HEK293 (cell line): ENCODE measurements around the gene FMN1.

ENCODE experiments used
- CTCF ChIA-PET: fragments of 350-600 bp; formaldehyde crosslinking; extraction: SDS; loops from one replicate; lab custom pipeline; 2021; ENCODE audit warnings: antibody characterized with exemption; lab: Yijun Ruan, JAX
- POLR2A ChIA-PET: fragments of 300-600 bp; formaldehyde crosslinking; extraction: SDS; loops from one replicate; lab custom pipeline; 2020; ENCODE audit warnings: antibody characterized with exemption, inconsistent platforms; lab: Yijun Ruan, JAX
- H3K27ac ChIP-seq: fragments of 200-500 bp; sonication (Bioruptor generic); 2 replicates; pipeline ENCODE4 v1.5.1; 2014; ENCODE audit warnings: low read depth, low read length, control low read depth, inconsistent platforms; ENCODE audit errors: extremely low read depth
- H3K36me3 ChIP-seq, 2 experiments: fragments of 200-500 bp in 1 of 2; sonication (Bioruptor generic) in 1 of 2; 1 replicate in 1 of 2; 2 replicates in 1 of 2; pipeline ENCODE4 v1.5.1; 2014 to 2017; ENCODE audit warnings: inconsistent platforms in 2 of 2, low read length in 2 of 2; ENCODE audit not compliant: control insufficient read depth in 2 of 2, insufficient read depth in 1 of 2
- H3K4me1 ChIP-seq: fragments of 200-500 bp; sonication (Bioruptor generic); 2 replicates; pipeline ENCODE4 v1.5.1; 2014; ENCODE audit warnings: mild to moderate bottlenecking, low read length, inconsistent platforms; ENCODE audit not compliant: control insufficient read depth, insufficient read depth
- H3K4me3 ChIP-seq: 2 replicates; pipeline ENCODE4 v1.5.1; 2011; ENCODE audit warnings: low read depth, mild to moderate bottlenecking, control low read depth, low read length, moderate library complexity
- H3K9me3 ChIP-seq: fragments of 200-500 bp; sonication (Bioruptor generic); 2 replicates; pipeline ENCODE4 v1.5.1; 2014; ENCODE audit warnings: low read depth, low read length, inconsistent platforms; ENCODE audit not compliant: control insufficient read depth, insufficient read depth
- REPIN1 ChIP-seq: fragments of 450-650 bp; formaldehyde crosslinking; IDR thresholded peaks from 2 replicates; pipeline ENCODE4 v1.5.1; 2017; ENCODE audit warnings: missing biosample characterization, missing genetic modification characterization, low read depth
- ZNF169 ChIP-seq: fragments of 450-650 bp; formaldehyde crosslinking; IDR thresholded peaks from 2 replicates; pipeline ENCODE4 v1.5.1; 2016; ENCODE audit warnings: missing biosample characterization, missing genetic modification characterization
- ZNF335 ChIP-seq: fragments of 450-650 bp; formaldehyde crosslinking; conservative IDR thresholded peaks from 2 replicates; pipeline ENCODE4 v1.5.1; 2016; ENCODE audit warnings: missing biosample characterization, missing genetic modification characterization
- ZNF521 ChIP-seq: fragments of 450-650 bp; formaldehyde crosslinking; IDR thresholded peaks from 2 replicates; pipeline ENCODE4 v1.5.1; 2017; ENCODE audit warnings: missing biosample characterization, mild to moderate bottlenecking, missing genetic modification characterization
- ZNF544 ChIP-seq: fragments of 450-650 bp; formaldehyde crosslinking; IDR thresholded peaks from 2 replicates; pipeline ENCODE4 v1.5.0; 2017; ENCODE audit warnings: missing biosample characterization, missing genetic modification characterization
- ZNF660 ChIP-seq: fragments of 450-650 bp; IDR thresholded peaks from 2 replicates; pipeline ENCODE4 v1.5.1; 2018; ENCODE audit warnings: missing biosample characterization, mild to moderate bottlenecking, missing genetic modification characterization
- ZNF670 ChIP-seq: fragments of 450-650 bp; formaldehyde crosslinking; IDR thresholded peaks from 2 replicates; pipeline ENCODE4 v1.5.1; 2016; ENCODE audit warnings: missing biosample characterization, missing genetic modification characterization, low read depth
- TF ChIP-seq, protein P1 (sequence below): fragments of 450-650 bp; formaldehyde crosslinking; IDR thresholded peaks from 2 replicates; pipeline ENCODE4 v1.5.1; 2016; ENCODE audit warnings: missing biosample characterization, missing genetic modification characterization, borderline replicate concordance
- TF ChIP-seq, protein P2 (sequence below): IDR thresholded peaks from 2 replicates; pipeline ENCODE4 v1.6.1; 2011; ENCODE audit warnings: mild to moderate bottlenecking, low read depth, low read length, borderline replicate concordance
- TF ChIP-seq, protein P3 (sequence below): fragments of 450-650 bp; formaldehyde crosslinking; IDR thresholded peaks from 2 replicates; pipeline ENCODE4 v1.5.1; 2016; ENCODE audit warnings: missing biosample characterization, missing genetic modification characterization
- TF ChIP-seq, protein P4 (sequence below): fragments of 450-650 bp; formaldehyde crosslinking; IDR thresholded peaks from 2 replicates; pipeline ENCODE4 v1.5.1; 2016; ENCODE audit warnings: missing biosample characterization, missing genetic modification characterization
- TF ChIP-seq, protein P5 (sequence below): fragments of 450-650 bp; formaldehyde crosslinking; IDR thresholded peaks from 2 replicates; pipeline ENCODE4 v1.5.1; 2016; ENCODE audit warnings: missing biosample characterization, missing genetic modification characterization
- TF ChIP-seq, protein P6 (sequence below): fragments of 450-650 bp; formaldehyde crosslinking; IDR thresholded peaks from 2 replicates; pipeline ENCODE4 v1.5.1; 2016; ENCODE audit warnings: missing biosample characterization, missing genetic modification characterization
- TF ChIP-seq, protein P7 (sequence below): fragments of 450-650 bp; formaldehyde crosslinking; IDR thresholded peaks from 2 replicates; pipeline ENCODE4 v1.5.1; 2016; ENCODE audit warnings: missing biosample characterization, missing genetic modification characterization

FMN1 gene

DNA sequence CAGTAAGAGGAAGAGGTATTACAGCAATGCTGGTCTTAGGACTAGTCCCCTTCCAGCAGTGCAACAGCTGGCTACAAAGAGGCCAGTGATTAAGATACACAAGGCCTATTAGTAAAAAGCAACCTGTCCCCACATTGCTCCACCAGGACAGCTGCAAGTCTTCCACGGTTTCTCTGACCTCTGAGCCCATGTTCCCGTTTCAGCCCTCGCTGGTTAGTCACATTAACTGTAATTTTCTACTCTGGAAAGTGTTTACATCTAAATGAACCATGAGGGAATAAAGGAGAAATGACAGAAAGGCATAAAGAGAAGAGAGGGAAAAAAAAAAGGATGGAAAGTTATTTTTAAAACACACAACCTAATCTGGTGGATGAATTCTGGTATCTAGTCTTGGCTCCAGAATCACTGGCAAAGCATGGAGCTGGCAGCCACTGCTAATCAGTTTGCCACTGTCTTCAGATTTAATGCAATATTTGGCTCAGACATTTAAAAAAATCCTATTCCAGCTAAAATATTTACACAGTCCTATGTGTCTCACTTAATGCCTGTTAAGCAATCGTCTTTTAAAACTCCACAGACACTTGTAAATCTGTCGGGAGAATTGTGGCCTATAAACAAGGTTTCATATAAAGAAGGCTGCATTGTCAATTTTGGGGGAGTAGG, 321.8 kb downstream of the FMN1 start (continued):
- TF ChIP-seq, protein P1, sequence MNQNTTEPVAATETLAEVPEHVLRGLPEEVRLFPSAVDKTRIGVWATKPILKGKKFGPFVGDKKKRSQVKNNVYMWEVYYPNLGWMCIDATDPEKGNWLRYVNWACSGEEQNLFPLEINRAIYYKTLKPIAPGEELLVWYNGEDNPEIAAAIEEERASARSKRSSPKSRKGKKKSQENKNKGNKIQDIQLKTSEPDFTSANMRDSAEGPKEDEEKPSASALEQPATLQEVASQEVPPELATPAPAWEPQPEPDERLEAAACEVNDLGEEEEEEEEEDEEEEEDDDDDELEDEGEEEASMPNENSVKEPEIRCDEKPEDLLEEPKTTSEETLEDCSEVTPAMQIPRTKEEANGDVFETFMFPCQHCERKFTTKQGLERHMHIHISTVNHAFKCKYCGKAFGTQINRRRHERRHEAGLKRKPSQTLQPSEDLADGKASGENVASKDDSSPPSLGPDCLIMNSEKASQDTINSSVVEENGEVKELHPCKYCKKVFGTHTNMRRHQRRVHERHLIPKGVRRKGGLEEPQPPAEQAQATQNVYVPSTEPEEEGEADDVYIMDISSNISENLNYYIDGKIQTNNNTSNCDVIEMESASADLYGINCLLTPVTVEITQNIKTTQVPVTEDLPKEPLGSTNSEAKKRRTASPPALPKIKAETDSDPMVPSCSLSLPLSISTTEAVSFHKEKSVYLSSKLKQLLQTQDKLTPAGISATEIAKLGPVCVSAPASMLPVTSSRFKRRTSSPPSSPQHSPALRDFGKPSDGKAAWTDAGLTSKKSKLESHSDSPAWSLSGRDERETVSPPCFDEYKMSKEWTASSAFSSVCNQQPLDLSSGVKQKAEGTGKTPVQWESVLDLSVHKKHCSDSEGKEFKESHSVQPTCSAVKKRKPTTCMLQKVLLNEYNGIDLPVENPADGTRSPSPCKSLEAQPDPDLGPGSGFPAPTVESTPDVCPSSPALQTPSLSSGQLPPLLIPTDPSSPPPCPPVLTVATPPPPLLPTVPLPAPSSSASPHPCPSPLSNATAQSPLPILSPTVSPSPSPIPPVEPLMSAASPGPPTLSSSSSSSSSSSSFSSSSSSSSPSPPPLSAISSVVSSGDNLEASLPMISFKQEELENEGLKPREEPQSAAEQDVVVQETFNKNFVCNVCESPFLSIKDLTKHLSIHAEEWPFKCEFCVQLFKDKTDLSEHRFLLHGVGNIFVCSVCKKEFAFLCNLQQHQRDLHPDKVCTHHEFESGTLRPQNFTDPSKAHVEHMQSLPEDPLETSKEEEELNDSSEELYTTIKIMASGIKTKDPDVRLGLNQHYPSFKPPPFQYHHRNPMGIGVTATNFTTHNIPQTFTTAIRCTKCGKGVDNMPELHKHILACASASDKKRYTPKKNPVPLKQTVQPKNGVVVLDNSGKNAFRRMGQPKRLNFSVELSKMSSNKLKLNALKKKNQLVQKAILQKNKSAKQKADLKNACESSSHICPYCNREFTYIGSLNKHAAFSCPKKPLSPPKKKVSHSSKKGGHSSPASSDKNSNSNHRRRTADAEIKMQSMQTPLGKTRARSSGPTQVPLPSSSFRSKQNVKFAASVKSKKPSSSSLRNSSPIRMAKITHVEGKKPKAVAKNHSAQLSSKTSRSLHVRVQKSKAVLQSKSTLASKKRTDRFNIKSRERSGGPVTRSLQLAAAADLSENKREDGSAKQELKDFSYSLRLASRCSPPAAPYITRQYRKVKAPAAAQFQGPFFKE (tag by site-specific recombination): no peak
- TF ChIP-seq ZNF670 (tag by site-specific recombination): no peak
- TF ChIP-seq, all 188 proteins: peak for 0

DNA sequence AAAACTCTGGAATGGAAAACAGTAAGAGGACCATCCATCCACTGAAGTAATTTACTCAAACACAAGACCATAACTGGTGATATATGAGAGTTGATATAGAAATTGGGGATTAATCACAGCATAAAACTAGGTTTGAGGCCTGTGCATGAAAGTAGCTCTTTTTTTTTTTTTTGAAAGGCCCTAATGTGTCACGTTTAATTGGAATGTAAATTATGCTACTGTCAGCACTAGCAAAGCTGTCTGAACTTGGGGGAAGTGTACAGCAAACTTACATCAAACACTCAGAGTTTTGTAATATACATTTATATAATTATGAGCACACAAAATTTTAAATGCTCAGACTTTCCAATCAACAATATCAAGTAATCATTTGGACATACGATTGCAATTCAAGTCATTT, 322.6 kb downstream of the FMN1 start:
- Histone ChIP-seq H3K27ac (no peak overlapping the region), H3K4me1 (0 out of 2 replicates have a peak, but pooled peaks cover 5% of the 10 kb centered on the region), H3K4me3 (no peak overlapping the region), H3K36me3 (no peaks in the 10 kb centered on the region), H3K9me3 (no peaks in the 10 kb centered on the region)
- POLR2A ChIA-PET: no interaction called here
- no peak for TF ChIP-seq ZNF521 (tag by site-specific recombination)
- TF ChIP-seq, protein P2, sequence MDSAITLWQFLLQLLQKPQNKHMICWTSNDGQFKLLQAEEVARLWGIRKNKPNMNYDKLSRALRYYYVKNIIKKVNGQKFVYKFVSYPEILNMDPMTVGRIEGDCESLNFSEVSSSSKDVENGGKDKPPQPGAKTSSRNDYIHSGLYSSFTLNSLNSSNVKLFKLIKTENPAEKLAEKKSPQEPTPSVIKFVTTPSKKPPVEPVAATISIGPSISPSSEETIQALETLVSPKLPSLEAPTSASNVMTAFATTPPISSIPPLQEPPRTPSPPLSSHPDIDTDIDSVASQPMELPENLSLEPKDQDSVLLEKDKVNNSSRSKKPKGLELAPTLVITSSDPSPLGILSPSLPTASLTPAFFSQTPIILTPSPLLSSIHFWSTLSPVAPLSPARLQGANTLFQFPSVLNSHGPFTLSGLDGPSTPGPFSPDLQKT: no peak
- TF ChIP-seq, protein P3, sequence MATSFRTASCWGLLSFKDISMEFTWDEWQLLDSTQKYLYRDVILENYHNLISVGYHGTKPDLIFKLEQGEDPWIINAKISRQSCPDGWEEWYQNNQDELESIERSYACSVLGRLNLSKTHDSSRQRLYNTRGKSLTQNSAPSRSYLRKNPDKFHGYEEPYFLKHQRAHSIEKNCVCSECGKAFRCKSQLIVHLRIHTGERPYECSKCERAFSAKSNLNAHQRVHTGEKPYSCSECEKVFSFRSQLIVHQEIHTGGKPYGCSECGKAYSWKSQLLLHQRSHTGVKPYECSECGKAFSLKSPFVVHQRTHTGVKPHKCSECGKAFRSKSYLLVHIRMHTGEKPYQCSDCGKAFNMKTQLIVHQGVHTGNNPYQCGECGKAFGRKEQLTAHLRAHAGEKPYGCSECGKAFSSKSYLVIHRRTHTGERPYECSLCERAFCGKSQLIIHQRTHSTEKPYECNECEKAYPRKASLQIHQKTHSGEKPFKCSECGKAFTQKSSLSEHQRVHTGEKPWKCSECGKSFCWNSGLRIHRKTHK: no peak
- TF ChIP-seq, protein P4, sequence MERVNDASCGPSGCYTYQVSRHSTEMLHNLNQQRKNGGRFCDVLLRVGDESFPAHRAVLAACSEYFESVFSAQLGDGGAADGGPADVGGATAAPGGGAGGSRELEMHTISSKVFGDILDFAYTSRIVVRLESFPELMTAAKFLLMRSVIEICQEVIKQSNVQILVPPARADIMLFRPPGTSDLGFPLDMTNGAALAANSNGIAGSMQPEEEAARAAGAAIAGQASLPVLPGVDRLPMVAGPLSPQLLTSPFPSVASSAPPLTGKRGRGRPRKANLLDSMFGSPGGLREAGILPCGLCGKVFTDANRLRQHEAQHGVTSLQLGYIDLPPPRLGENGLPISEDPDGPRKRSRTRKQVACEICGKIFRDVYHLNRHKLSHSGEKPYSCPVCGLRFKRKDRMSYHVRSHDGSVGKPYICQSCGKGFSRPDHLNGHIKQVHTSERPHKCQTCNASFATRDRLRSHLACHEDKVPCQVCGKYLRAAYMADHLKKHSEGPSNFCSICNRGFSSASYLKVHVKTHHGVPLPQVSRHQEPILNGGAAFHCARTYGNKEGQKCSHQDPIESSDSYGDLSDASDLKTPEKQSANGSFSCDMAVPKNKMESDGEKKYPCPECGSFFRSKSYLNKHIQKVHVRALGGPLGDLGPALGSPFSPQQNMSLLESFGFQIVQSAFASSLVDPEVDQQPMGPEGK (tag by site-specific recombination): no peak
- TF ChIP-seq ZNF660 (tag by site-specific recombination): no peak
- TF ChIP-seq, protein P5, sequence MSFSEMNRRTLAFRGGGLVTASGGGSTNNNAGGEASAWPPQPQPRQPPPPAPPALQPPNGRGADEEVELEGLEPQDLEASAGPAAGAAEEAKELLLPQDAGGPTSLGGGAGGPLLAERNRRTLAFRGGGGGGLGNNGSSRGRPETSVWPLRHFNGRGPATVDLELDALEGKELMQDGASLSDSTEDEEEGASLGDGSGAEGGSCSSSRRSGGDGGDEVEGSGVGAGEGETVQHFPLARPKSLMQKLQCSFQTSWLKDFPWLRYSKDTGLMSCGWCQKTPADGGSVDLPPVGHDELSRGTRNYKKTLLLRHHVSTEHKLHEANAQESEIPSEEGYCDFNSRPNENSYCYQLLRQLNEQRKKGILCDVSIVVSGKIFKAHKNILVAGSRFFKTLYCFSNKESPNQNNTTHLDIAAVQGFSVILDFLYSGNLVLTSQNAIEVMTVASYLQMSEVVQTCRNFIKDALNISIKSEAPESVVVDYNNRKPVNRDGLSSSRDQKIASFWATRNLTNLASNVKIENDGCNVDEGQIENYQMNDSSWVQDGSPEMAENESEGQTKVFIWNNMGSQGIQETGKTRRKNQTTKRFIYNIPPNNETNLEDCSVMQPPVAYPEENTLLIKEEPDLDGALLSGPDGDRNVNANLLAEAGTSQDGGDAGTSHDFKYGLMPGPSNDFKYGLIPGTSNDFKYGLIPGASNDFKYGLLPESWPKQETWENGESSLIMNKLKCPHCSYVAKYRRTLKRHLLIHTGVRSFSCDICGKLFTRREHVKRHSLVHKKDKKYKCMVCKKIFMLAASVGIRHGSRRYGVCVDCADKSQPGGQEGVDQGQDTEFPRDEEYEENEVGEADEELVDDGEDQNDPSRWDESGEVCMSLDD: no peak
- TF ChIP-seq ZNF169 (tag by site-specific recombination): no peak
- no peak for TF ChIP-seq ZNF544 (tag by site-specific recombination)
- TF ChIP-seq, protein P6, sequence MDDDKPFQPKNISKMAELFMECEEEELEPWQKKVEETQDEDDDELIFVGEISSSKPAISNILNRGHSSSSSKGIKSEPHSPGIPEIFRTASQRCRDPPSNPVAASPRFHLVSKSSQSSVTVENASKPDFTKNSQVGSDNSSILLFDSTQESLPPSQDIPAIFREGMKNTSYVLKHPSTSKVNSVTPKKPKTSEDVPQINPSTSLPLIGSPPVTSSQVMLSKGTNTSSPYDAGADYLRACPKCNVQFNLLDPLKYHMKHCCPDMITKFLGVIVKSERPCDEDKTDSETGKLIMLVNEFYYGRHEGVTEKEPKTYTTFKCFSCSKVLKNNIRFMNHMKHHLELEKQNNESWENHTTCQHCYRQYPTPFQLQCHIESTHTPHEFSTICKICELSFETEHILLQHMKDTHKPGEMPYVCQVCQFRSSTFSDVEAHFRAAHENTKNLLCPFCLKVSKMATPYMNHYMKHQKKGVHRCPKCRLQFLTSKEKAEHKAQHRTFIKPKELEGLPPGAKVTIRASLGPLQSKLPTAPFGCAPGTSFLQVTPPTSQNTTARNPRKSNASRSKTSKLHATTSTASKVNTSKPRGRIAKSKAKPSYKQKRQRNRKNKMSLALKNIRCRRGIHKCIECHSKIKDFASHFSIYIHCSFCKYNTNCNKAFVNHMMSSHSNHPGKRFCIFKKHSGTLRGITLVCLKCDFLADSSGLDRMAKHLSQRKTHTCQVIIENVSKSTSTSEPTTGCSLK (tag by site-specific recombination): no peak
- no peak for TF ChIP-seq ZNF335
- TF ChIP-seq, protein P7, sequence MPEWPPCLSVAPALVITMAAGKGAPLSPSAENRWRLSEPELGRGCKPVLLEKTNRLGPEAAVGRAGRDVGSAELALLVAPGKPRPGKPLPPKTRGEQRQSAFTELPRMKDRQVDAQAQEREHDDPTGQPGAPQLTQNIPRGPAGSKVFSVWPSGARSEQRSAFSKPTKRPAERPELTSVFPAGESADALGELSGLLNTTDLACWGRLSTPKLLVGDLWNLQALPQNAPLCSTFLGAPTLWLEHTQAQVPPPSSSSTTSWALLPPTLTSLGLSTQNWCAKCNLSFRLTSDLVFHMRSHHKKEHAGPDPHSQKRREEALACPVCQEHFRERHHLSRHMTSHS: no peak
- no peak for TF ChIP-seq REPIN1 (tag by site-specific recombination)
- CTCF ChIA-PET: interaction anchor here (1.3 kb wide), 1 partner anchor 28 kb away, joined by 3 read pairs; no protein-coding TSS in a partner anchor
